Hematopoietic multipotent progenitor cell treated with erythropoietin and hydrocortisone succinate and interleukin-3 and kit ligand, for 15 days (in vitro differentiated cells): ENCODE measurements around the gene NLK.
A peak's percentile ranks its signal among the peaks of the same experiment; 100 is the strongest.
"Not testable (repeated sequence)": the region's sequence is repeated elsewhere in the genome, so short reads cannot be mapped to it uniquely, and the experiment has no call there.

ENCODE experiments used
- DNase-seq: peaks from one replicate; pipeline ENCODE4 v3.0.0-alpha.2; 2015; ENCODE audit warnings: low spot score

NLK gene

GRCh38 chr17:28155405-28155804, 112.9 kb downstream of the NLK start:
- DNase-seq, result not testable (repeated sequence)

GRCh38 chr17:28159004-28159403, 116.5 kb downstream of the NLK start:
- no peak for DNase-seq

GRCh38 chr17:28159924-28160323, 117.4 kb downstream of the NLK start:
- no peak for DNase-seq

GRCh38 chr17:28160610-28161009, 118.1 kb downstream of the NLK start:
- DNase-seq, result no peak

DNA sequence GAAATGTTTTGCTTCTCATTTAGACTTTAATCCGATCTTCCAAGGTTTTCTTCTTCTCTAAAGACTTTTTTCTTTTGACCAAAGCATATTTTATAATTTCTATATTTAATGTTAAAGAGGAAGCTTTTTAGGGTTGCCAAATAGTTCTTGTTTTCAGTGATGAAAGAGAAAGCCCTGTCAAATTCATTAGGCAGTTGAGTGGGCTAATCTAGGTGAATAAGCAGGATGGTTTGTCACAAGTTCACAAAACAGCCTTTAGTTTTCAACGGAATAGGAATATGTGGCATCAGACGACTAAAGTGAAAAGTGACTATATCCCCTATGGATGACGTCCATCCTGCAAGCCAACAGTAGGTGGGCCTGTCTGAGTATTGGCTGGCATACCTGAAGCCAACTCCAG, 118.8 kb downstream of the NLK start:
- no peak for DNase-seq

GRCh38 chr17:28166478-28166877, 124.0 kb downstream of the NLK start:
- no peak for DNase-seq

DNA sequence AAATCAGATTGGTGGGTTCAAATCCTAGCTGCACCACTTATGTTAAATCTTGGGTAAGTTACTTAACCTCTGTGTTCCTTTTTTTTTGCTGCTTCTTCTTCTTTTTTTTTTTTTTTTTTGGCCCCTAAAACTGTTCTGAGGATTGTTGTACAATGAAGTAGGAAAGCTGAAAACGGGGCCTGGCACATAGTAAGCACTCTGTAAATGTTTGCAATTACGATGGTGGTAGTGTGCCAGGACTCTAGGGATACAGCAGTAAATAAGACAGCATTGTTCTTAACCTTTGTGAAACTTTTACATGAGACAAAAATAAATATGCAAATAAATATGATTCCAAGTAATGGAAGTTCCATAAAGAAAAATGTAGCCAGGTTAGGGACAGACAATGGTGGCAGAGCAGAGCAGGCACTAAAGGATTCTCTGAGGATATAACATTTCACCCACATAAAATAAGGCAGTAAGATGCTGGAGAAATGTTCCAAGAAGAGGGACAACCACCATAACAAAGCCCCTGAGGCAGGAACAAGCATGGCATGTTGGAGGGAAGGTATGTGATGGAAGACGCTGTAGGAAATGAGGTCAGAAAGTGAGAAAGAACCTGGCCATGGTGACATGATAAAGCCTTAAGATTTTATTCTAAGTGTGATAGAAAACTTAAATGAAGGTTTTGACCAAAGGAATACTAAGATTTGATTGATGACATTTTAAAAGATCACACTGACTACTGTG, 127.3 kb downstream of the NLK start:
- DNase-seq, result no peak

- DNase-seq, result no peak
Measured at GRCh38 chr17:28170771-28171170, 128.3 kb downstream of the NLK start.

GRCh38 chr17:28173031-28173561, 130.6 kb downstream of the NLK start:
- DNase-seq, result peak; percentile 46

DNA sequence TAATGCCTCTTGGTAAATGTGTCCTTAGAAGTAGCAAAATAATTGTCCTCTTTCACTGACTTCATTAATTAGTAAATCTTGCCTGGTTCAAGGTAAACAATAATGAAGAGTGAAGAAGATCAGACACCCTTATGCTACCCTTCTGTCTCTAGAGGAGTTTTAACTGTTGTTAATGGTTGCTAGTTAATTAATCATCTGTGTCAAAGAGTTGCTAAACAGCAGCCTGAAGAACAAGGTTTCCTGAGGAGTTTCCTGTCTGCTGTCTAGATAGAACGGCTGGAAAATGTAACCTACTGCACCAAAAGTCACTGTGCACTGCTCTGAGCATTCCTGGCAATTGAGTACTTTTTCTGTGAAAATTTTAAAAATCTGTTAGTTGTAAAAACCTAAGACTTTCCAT, 131.3 kb downstream of the NLK start:
- DNase-seq, result no peak

- DNase-seq, result no peak
Measured at GRCh38 chr17:28174352-28175046, 132.0 kb downstream of the NLK start.

DNA sequence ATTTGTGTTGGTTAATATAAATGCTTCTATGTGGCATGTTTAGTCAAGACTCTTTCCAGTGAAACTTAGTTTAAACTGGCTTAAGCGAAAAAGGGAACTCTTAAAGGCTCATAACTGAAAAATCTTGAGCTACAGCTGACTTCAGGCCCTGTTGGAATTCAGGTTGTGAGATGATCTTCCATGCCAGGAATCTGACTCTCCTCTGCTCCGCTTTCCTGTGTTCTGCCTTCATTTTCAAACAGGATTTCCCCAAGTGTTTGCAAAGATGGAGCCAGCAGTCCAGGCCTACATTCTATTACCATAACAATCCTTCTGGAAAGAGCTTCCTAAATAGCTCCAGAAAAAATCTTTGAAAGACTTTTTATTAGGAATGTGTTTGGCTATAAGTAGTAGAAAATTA, 134.9 kb downstream of the NLK start:
- no peak for DNase-seq

DNA sequence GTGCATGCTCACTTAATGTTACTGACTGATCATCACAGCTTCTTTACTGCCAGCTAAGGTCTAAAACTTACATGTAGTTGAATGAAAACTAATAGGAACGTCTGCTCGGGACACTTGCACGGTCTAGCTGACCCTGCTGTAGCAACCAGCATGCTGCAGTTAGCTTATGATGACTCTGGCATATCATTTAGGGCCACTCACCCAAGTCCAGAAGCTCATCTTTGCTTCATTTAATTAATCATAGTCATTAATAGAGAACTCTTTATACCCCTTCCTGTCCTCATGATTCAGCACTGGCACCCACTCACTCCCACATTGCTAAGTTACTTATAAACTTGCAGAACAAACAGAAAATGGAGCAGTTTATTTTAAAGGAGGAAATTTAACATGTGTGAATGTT, 136.3 kb downstream of the NLK start:
- no peak for DNase-seq

DNA sequence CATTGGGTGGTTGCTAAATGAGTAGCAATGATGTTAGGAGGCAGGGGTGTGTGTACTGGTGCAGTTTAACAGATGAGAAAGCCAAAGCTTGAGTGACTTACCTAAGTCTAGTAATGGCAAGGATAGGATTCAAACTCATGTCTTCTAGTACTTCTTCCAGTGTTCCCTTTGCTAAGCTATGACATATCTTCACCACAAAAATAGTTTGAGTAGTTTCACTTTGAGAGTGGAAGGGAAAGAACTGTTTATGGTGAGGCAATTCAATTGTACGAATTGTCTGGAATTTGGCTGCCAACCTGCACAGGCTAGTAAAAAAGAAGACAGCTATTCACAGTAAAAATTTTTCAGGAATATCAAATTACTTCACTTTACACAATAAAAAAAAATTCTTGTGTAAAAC, 138.0 kb downstream of the NLK start:
- no peak for DNase-seq

DNA sequence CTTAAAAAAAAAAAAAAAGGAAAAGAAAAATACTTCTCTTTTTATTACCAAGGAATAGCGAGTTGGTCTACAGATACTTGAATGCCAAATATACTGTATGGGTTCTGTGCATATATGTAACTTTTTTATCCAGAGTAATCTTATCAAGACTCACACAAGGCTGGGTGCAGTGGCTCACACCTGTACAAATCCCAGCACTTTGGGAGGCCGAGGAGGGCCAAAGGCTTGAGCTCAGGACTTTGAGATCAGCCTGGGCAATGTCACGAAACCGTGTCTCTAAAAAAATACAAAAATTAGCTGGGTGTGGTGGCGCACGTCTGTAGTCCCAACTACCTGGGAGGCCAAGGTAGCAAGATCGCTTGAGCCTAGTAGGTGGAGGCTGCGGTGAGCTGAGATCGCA, 139.1 kb downstream of the NLK start:
- DNase-seq, result no peak

GRCh38 chr17:28182559-28182958, 140.1 kb downstream of the NLK start:
- DNase-seq, result no peak

GRCh38 chr17:28185658-28186057, 143.2 kb downstream of the NLK start:
- no peak for DNase-seq

- DNase-seq, result not testable (repeated sequence)
Measured at GRCh38 chr17:28186472-28186871, 144.0 kb downstream of the NLK start.

- no peak for DNase-seq
Measured at GRCh38 chr17:28187931-28188330, 145.5 kb downstream of the NLK start.

- no peak for DNase-seq
Measured at GRCh38 chr17:28188841-28189263, 146.4 kb downstream of the NLK start.

GRCh38 chr17:28189667-28190066, 147.2 kb downstream of the NLK start:
- DNase-seq, result peak; percentile 36

DNA sequence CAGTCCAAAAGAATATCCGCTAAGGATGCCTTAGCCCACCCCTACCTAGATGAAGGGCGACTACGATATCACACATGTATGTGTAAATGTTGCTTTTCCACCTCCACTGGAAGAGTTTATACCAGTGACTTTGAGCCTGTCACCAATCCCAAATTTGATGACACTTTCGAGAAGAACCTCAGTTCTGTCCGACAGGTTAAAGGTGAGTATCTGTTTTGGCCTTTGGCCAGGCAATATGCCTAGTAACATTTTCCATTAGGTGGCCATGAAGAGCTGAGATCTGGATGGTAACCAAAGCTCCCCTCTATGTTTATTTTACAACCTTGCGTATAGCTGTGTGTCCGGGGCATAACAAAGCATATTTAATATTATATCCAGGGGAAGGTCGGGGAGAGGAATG, 148.5 kb downstream of the NLK start:
- no peak for DNase-seq

- DNase-seq, result no peak
Measured at GRCh38 chr17:28193241-28193640, 150.8 kb downstream of the NLK start.

- DNase-seq, result no peak
Measured at GRCh38 chr17:28194382-28194781, 151.9 kb downstream of the NLK start.
